ENCODE data around the gene PACRG. TPM values are rescaled to one million over a fixed set of nuclear protein-coding genes. Genes with fewer than 3 reads are reported as not detected.

The PACRG gene
- total and polyA plus RNA-seq, 2 of the 8 experiments (the other 6 are each of a cell fraction or from before 2014, with no cell fraction given), result 0.44 to 0.54 TPM

GRCh38 chr6:163288915-163289314, 561.1 kb downstream of the PACRG start:
- H4K5ac ChIP-seq (ENCODE audit: insufficient read length, low read depth, low read length), result no peak overlapping the region
- H2BK5ac ChIP-seq (ENCODE audit: low read depth, low read length), result no peak overlapping the region
- H3K9ac ChIP-seq (replicated peaks in 1 of 4; ENCODE audit: extremely low read depth in 1 of 4, low read depth in 3 of 4, low read length in 3 of 4), result no peak overlapping the region
- H4K91ac ChIP-seq (replicated peaks; ENCODE audit: insufficient read length, low read length), result no peak overlapping the region
- FAIRE-seq, result no peak
- no peak overlapping the region for H3K4ac ChIP-seq (replicated peaks; ENCODE audit: insufficient read length, low read depth, low read length)
- no peak overlapping the region for H2AK5ac ChIP-seq (ENCODE audit: low read depth, low read length)
- H2BK20ac ChIP-seq (ENCODE audit: low read length), result no peak overlapping the region
- H3K4me3 ChIP-seq (ENCODE audit: extremely low read depth in 1 of 4, insufficient read depth in 2 of 4, low read depth in 3 of 4, low read length in 4 of 4), result no peak overlapping the region
- no peaks in the 10 kb centered on the region; a peak in 1 of 7 replicates for H3K4me1 ChIP-seq (replicated peaks in 1 of 4; ENCODE audit: control insufficient read depth in 3 of 4, insufficient read depth in 4 of 4, low read length in 3 of 4)
- no peaks in the 10 kb centered on the region for H4K20me1 ChIP-seq (replicated peaks in 1 of 2; ENCODE audit: control insufficient read depth in 1 of 2, insufficient read depth in 2 of 2, low read length in 2 of 2)
- H3K36me3 ChIP-seq (ENCODE audit: control insufficient read depth in 2 of 4, insufficient read depth in 4 of 4, low read length in 3 of 4), result no peaks in the 10 kb centered on the region
- H3K56ac ChIP-seq (replicated peaks; ENCODE audit: insufficient read length, low read depth, low read length), result no peak overlapping the region
- no peak overlapping the region for H3K18ac ChIP-seq (ENCODE audit: extremely low read depth, low read length)
- no peaks in the 10 kb centered on the region for H3K27me3 ChIP-seq (replicated peaks in 1 of 4; ENCODE audit: control insufficient read depth in 3 of 4, extremely low read depth in 1 of 4, insufficient read depth in 3 of 4, low read length in 3 of 4)
- 93% methylated on average over 11 of the region's 11 CpGs; no CpG with 5 or more reads in 1 of the 2 experiments for WGBS, 2 experiments (ENCODE audit: extremely low coverage in 1 of 2, insufficient coverage in 1 of 2, insufficient read length in 1 of 2, insufficient replicate concordance in 2 of 2, low coverage in 1 of 2, low lambda C conversion rate in 2 of 2, missing lambda C conversion rate in 1 of 2)
- H2AFZ ChIP-seq (ENCODE audit: low read length), result no peak overlapping the region
- no peak overlapping the region for H2BK15ac ChIP-seq (ENCODE audit: low read length)
- H2BK12ac ChIP-seq (ENCODE audit: low read depth, low read length), result no peak overlapping the region; the same call in 1 of the 2 replicates
- no peaks in the 10 kb centered on the region for H3K23me2 ChIP-seq (ENCODE audit: low read depth, low read length)
- no peak overlapping the region; the same call in 1 of the 2 replicates for H4K8ac ChIP-seq (ENCODE audit: extremely low read depth, insufficient read depth, low read length)
- no peaks in the 10 kb centered on the region for H3K79me1 ChIP-seq (ENCODE audit: low read depth, low read length)
- ChIA-PET CTCF (ENCODE audit: partially characterized antibody) (no interaction called here), POLR2A (ENCODE audit: partially characterized antibody) (no interaction called here)
- no peaks in the 10 kb centered on the region for H3K79me2 ChIP-seq (ENCODE audit: control insufficient read depth in 1 of 2, insufficient read depth in 2 of 2, low read length in 2 of 2)
- no peak overlapping the region for H3K23ac ChIP-seq (ENCODE audit: insufficient read length)
- H2BK120ac ChIP-seq (replicated peaks; ENCODE audit: low read depth, low read length), result no peak overlapping the region
- no peak overlapping the region for H3K27ac ChIP-seq (ENCODE audit: low read depth, low read length)
- no peak overlapping the region for H3K14ac ChIP-seq (ENCODE audit: insufficient read length)
- H3K9me3 ChIP-seq (ENCODE audit: insufficient read depth in 2 of 2, low read depth in 1 of 2, low read length in 1 of 2), result no peaks in the 10 kb centered on the region
- no peak for DNase-seq (ENCODE audit: low read depth in 1 of 2, low spot score in 2 of 2)
- no peak overlapping the region for H3K4me2 ChIP-seq (ENCODE audit: insufficient read depth in 1 of 2, low read depth in 2 of 2, low read length in 2 of 2)
- TF ChIP-seq CBX8 (IDR thresholded peaks at IDR 0.05; ENCODE audit: borderline replicate concordance, low read depth, low read length) (no peak), RNF2 (IDR thresholded peaks at IDR 0.05; ENCODE audit: borderline replicate concordance, low read depth, low read length, missing control alignments, poor library complexity, severe bottlenecking) (no peak), BRCA1 (IDR thresholded peaks at IDR 0.05; ENCODE audit: low read depth, low read length) (no peak), GTF2F1 (IDR thresholded peaks at IDR 0.05; ENCODE audit: borderline replicate concordance, low read depth, low read length) (no peak), NANOG (IDR thresholded peaks at IDR 0.05; ENCODE audit: insufficient read depth, low read depth, low read length, poor library complexity, severe bottlenecking) (no peak), KDM4A (IDR thresholded peaks at IDR 0.05; ENCODE audit: low read depth, low read length, severe bottlenecking) (no peak), MAX (IDR thresholded peaks at IDR 0.05) (no peak), TCF12 (IDR thresholded peaks at IDR 0.05; ENCODE audit: low read depth, low read length) (no peak), SAP30 (IDR thresholded peaks at IDR 0.05; ENCODE audit: insufficient read depth, insufficient replicate concordance, low read length) (no peak), FOSL1 (IDR thresholded peaks at IDR 0.05; ENCODE audit: insufficient read depth, low read depth, low read length) (no peak), BCL11A (IDR thresholded peaks at IDR 0.05; ENCODE audit: low read depth in 2 of 2, low read length in 2 of 2) (no peak)
